GM23248 (cell line): ENCODE data around the gene ZMAT1. TPM values are rescaled to one million over a fixed set of nuclear protein-coding genes. Genes with fewer than 3 reads are reported as not detected.

ENCODE experiments used
- DNase-seq: peaks from one replicate; pipeline ENCODE4 v3.0.0-alpha.2; 2015
- H2AFZ ChIP-seq: fragments of 200-600 bp; sonication (generic); 2 replicates; pipeline ENCODE4 v1.6.1; 2016; ENCODE audit warnings: antibody characterized with exemption
- H3F3A ChIP-seq: fragments of 200-600 bp; sonication (generic); 2 replicates; pipeline ENCODE4 v1.6.1; 2016; ENCODE audit warnings: mild to moderate bottlenecking, antibody characterized with exemption, mixed run types; ENCODE audit not compliant: insufficient read depth
- H3K27ac ChIP-seq: fragments of 200-600 bp; sonication (generic); 2 replicates; pipeline ENCODE4 v1.5.1; 2016; ENCODE audit warnings: mild to moderate bottlenecking
- H3K27me3 ChIP-seq: fragments of 200-600 bp; sonication (generic); replicated peaks from 2 replicates; pipeline ENCODE4 v1.6.1; 2016; ENCODE audit warnings: mild to moderate bottlenecking; ENCODE audit not compliant: insufficient read depth
- H3K36me3 ChIP-seq: fragments of 200-600 bp; sonication (generic); 2 replicates; pipeline ENCODE4 v1.6.1; 2016; ENCODE audit warnings: low read depth, mild to moderate bottlenecking
- H3K4me1 ChIP-seq: fragments of 200-600 bp; sonication (generic); 2 replicates; pipeline ENCODE4 v1.6.1; 2016; ENCODE audit warnings: mild to moderate bottlenecking; ENCODE audit not compliant: insufficient read depth
- H3K4me2 ChIP-seq: fragments of 200-600 bp; sonication (generic); one replicate; pipeline ENCODE4 v1.6.1; 2016; ENCODE audit warnings: mild to moderate bottlenecking; ENCODE audit not compliant: unreplicated experiment
- H3K4me3 ChIP-seq: fragments of 200-600 bp; sonication (generic); 2 replicates; pipeline ENCODE4 v1.5.1; 2016; ENCODE audit warnings: mild to moderate bottlenecking
- H3K79me2 ChIP-seq: fragments of 200-600 bp; sonication (generic); 2 replicates; pipeline ENCODE4 v1.6.1; 2016; ENCODE audit warnings: mild to moderate bottlenecking; ENCODE audit not compliant: insufficient read depth
- H3K9ac ChIP-seq: fragments of 200-600 bp; sonication (generic); 2 replicates; pipeline ENCODE4 v1.6.1; 2016; ENCODE audit warnings: mild to moderate bottlenecking
- H3K9me2 ChIP-seq: fragments of 200-600 bp; sonication (generic); 2 replicates; pipeline ENCODE4 v1.6.1; 2016; ENCODE audit warnings: mixed run types, mild to moderate bottlenecking, moderate library complexity; ENCODE audit not compliant: insufficient read depth
- H3K9me3 ChIP-seq: fragments of 200-600 bp; sonication (generic); one replicate; pipeline ENCODE4 v1.6.1; 2017; ENCODE audit warnings: low read depth
- H4K20me1 ChIP-seq: fragments of 200-600 bp; sonication (generic); 2 replicates; pipeline ENCODE4 v1.6.0; 2016; ENCODE audit not compliant: insufficient read depth
- EZH2 ChIP-seq: fragments of 200-600 bp; sonication (generic); IDR thresholded peaks from 2 replicates; pipeline ENCODE4 v1.6.1; 2018; ENCODE audit warnings: antibody characterized with exemption, mild to moderate bottlenecking; ENCODE audit not compliant: insufficient read depth, poor library complexity, severe bottlenecking
- EZH2phosphoT487 ChIP-seq: fragments of 200-600 bp; sonication (generic); IDR thresholded peaks from 2 replicates; pipeline ENCODE4 v1.6.1; 2018; ENCODE audit warnings: antibody characterized with exemption, moderate library complexity, mild to moderate bottlenecking, low read depth; ENCODE audit not compliant: insufficient read depth
- WGBS, 2 experiments: methylation state at CpG; one replicate each; pipeline ENCODE4 v1.1.6; 2015 to 2017; ENCODE audit warnings: low lambda C conversion rate in 2 of 2, low coverage in 1 of 2; ENCODE audit errors: missing lambda C conversion rate in 2 of 2; 5-methylcytosine and 5-hydroxymethylcytosine counted together
- in situ Hi-C: fragments of 300-500 bp; cut with MboI; formaldehyde crosslinking; loops from 2 replicates; pipeline ENCODE4 v1.15.0; 2020
- polyA plus RNA-seq: library from polyadenylated mRNA; unstranded; fragments of >200 nt; fragmentation: Nextera tagmentation; extraction: Ambion mirVana; gene quantifications from 2 replicates; pipeline ENCODE4 v1.2.1, GENCODE V29; 2016
- total RNA-seq: library from RNA; depleted of rRNA; stranded (reverse); fragments of >200 nt; shearing (Covaris generic); gene quantifications from 2 replicates; pipeline ENCODE4 v1.2.3, GENCODE V29; 2014

ZMAT1 gene
- total and polyA plus RNA-seq, 2 experiments from 2014 or later = 0.06 TPM; not detected in 1

DNA sequence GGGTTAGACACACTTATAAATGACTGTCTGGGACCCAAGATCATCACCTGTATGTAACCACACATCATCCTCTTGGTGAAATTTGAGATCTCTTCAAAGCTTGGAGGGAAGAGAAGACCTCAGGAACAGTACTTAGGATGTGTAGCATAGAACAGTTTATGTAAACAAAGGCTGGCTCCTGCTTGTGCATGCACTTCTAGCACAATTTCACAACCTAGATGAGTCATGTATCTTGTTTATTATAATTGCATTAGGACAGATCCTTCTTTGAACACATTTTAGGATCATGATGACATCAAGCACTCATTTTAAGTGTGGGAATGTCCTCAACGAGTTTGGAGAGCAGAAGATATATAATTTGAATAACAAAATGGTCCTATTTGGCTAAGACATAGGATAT, 26.3 kb upstream of the ZMAT1 start:
- H3K4me2 ChIP-seq = no peak overlapping the region
- H3K27ac ChIP-seq = no peak overlapping the region
- in situ Hi-C loops = no loop called here
- no peaks in the 10 kb centered on the region for H4K20me1 ChIP-seq
- 0% methylated on average over 1 of the region's 1 CpG for WGBS, 2 experiments
- no peak overlapping the region for H2AFZ ChIP-seq
- H3K9me3 ChIP-seq = no peaks in the 10 kb centered on the region
- TF ChIP-seq EZH2phosphoT487 = no peak
- TF ChIP-seq EZH2 = no peak
- no peak overlapping the region for H3K4me3 ChIP-seq
- no peaks in the 10 kb centered on the region for H3K4me1 ChIP-seq
- H3K36me3 ChIP-seq = no peaks in the 10 kb centered on the region
- H3K79me2 ChIP-seq = no peaks in the 10 kb centered on the region
- no peaks in the 10 kb centered on the region for H3K27me3 ChIP-seq
- no peak overlapping the region for H3K9ac ChIP-seq
- H3K9me2 ChIP-seq = no peaks in the 10 kb centered on the region
- H3F3A ChIP-seq = no peaks in the 10 kb centered on the region
- DNase-seq = peak; percentile 3

DNA sequence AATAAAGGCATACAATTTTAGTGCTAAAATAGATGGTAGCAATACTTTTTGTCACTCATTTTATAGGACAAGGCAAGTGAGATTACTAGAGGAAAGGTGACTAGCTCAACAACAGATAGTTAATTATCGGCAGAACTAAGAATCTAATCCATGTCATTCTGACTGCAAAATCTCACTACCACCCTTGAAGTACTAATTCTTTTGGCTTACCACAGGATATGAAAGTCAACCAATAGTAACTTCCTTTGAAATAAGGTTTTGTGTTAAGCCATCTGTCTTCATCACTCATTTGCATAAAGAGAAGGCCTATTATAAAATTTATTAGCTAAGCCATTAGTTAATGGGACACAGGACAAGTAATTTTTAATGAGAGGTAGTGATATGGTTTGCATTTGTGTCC, 25.3 kb upstream of the ZMAT1 start:
- no peak for TF ChIP-seq EZH2
- TF ChIP-seq EZH2phosphoT487 = no peak
- no peak overlapping the region for H2AFZ ChIP-seq
- no peaks in the 10 kb centered on the region for H3K9me2 ChIP-seq
- no peaks in the 10 kb centered on the region for H3K36me3 ChIP-seq
- no peak for DNase-seq
- 75 to 81% methylated on average over 1 of the region's 1 CpG for WGBS, 2 experiments
- in situ Hi-C loops = no loop called here
- H3K27me3 ChIP-seq = no peaks in the 10 kb centered on the region
- no peaks in the 10 kb centered on the region for H3K79me2 ChIP-seq
- no peaks in the 10 kb centered on the region for H4K20me1 ChIP-seq
- no peak overlapping the region for H3K4me2 ChIP-seq
- no peaks in the 10 kb centered on the region for H3F3A ChIP-seq
- no peak overlapping the region for H3K4me3 ChIP-seq
- no peaks in the 10 kb centered on the region for H3K4me1 ChIP-seq
- no peak overlapping the region for H3K9ac ChIP-seq
- no peak overlapping the region for H3K27ac ChIP-seq
- H3K9me3 ChIP-seq = no peaks in the 10 kb centered on the region

DNA sequence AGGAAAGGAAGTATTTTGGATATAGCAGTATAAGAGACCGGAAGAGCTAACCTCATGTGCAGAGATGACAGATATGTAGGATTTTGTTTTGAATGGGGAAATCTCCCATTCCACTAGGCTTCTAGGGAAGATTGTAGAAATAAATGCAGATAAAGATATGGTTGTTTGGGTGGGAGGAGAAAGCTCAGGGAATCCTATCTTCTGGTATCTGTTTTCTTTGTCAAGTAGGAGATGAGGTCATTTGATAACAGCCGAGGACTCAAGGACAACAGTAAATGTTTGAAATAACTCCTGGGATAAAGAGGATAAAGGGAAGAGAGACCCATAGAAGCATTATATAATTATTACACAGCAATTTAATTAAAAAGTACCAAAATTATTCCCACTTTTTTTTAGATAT, 24.7 kb upstream of the ZMAT1 start:
- no peaks in the 10 kb centered on the region for H3K9me3 ChIP-seq
- no peaks in the 10 kb centered on the region for H4K20me1 ChIP-seq
- DNase-seq = no peak
- TF ChIP-seq EZH2phosphoT487 (no peak), EZH2 (no peak)
- no peaks in the 10 kb centered on the region for H3K27me3 ChIP-seq
- H3K9me2 ChIP-seq = no peaks in the 10 kb centered on the region
- H3K27ac ChIP-seq = no peak overlapping the region
- no peak overlapping the region for H3K4me2 ChIP-seq
- H3K36me3 ChIP-seq = no peaks in the 10 kb centered on the region
- WGBS, 2 experiments = 22 to 36% methylated on average over 1 to 2 of the region's 2 CpGs
- no peak overlapping the region for H2AFZ ChIP-seq
- in situ Hi-C loops = no loop called here
- H3K4me1 ChIP-seq = no peaks in the 10 kb centered on the region
- H3K4me3 ChIP-seq = no peak overlapping the region
- no peaks in the 10 kb centered on the region for H3K79me2 ChIP-seq
- no peaks in the 10 kb centered on the region for H3F3A ChIP-seq
- H3K9ac ChIP-seq = no peak overlapping the region

DNA sequence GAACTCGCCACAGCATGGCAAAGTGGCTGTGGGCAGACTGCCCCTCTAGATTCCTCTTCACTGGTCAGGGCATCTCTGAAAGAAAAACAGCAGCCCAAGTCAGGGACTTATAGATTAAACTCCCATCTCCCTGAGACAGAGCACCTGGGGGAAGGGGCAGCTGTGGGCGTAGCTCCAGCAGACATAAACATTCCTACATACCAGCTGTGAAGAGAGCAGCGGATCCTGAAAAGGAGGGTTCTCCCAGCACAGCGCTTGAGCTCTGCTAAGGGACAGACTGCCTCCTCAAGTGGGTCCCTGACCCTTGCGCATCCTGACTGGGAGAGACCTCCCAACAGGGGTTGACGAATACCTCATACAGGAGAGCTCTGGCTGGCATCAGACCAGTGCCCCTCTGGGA, 18.8 kb upstream of the ZMAT1 start:
- H3K9me3 ChIP-seq = no peaks in the 10 kb centered on the region
- no peak overlapping the region for H3K4me3 ChIP-seq
- TF ChIP-seq EZH2 = no peak
- TF ChIP-seq EZH2phosphoT487 = no peak
- H3K4me2 ChIP-seq = no peak overlapping the region
- H3K36me3 ChIP-seq = no peaks in the 10 kb centered on the region
- 37 to 60% methylated on average over 5 of the region's 6 CpGs for WGBS, 2 experiments
- H3K79me2 ChIP-seq = no peaks in the 10 kb centered on the region
- H3F3A ChIP-seq = no peaks in the 10 kb centered on the region
- no peaks in the 10 kb centered on the region for H3K4me1 ChIP-seq
- H2AFZ ChIP-seq = no peak overlapping the region
- no peak overlapping the region for H3K9ac ChIP-seq
- no peak overlapping the region for H3K27ac ChIP-seq
- in situ Hi-C loops = no loop called here
- H4K20me1 ChIP-seq = no peaks in the 10 kb centered on the region
- H3K27me3 ChIP-seq = no peaks in the 10 kb centered on the region
- H3K9me2 ChIP-seq = no peaks in the 10 kb centered on the region
- no peak for DNase-seq

- peak overlapping the region; percentile 42 for H3K4me2 ChIP-seq
- H3K4me1 ChIP-seq = no peaks in the 10 kb centered on the region
- TF ChIP-seq EZH2phosphoT487 (no peak), EZH2 (no peak)
- no peak overlapping the region; the same call in 1 of the 2 replicates for H3K9ac ChIP-seq
- H3F3A ChIP-seq = no peaks in the 10 kb centered on the region
- no peaks in the 10 kb centered on the region for H3K27me3 ChIP-seq
- no peaks in the 10 kb centered on the region for H4K20me1 ChIP-seq
- no peaks in the 10 kb centered on the region for H3K9me3 ChIP-seq
- no peak for DNase-seq
- H3K36me3 ChIP-seq = no peaks in the 10 kb centered on the region
- no peaks in the 10 kb centered on the region for H3K9me2 ChIP-seq
- H3K4me3 ChIP-seq = peak overlapping the region; percentile 72
- WGBS, 2 experiments = 28 to 59% methylated on average over 4 to 8 of the region's 8 CpGs
- H2AFZ ChIP-seq = peak overlapping the region; percentile 70; the same call in 1 of the 2 replicates
- H3K79me2 ChIP-seq = no peaks in the 10 kb centered on the region
- no peak overlapping the region for H3K27ac ChIP-seq
- in situ Hi-C loops = no loop called here
These were observed 383 bp upstream of the ZMAT1 start for GRCh38 chrX:101932249-101932570.
